Measurements from ENCODE around the gene EBP. TPM values are rescaled to one million over a fixed set of nuclear protein-coding genes. Genes with fewer than 3 reads are reported as not detected.
"Not testable (repeated sequence)": the region's sequence is repeated elsewhere in the genome, so short reads cannot be mapped to it uniquely, and the experiment has no call there.

Gene EBP
- total and polyA plus RNA-seq, 2 experiments from 2014 or later: 128 to 176 TPM

GRCh38 chrX:48523682-48524081, 2.1 kb downstream of the EBP start (continued):
- TF ChIP-seq REST (IDR thresholded peaks at IDR 0.05; ENCODE audit: unreplicated experiment) (no peak), JUNB (IDR thresholded peaks at IDR 0.05; ENCODE audit: unreplicated experiment) (no peak), EZH2 (IDR thresholded peaks at IDR 0.05; ENCODE audit: low read depth, unreplicated experiment) (no peak), CREB1 (CRISPR knock-in tag; IDR thresholded peaks at IDR 0.05; ENCODE audit: low read depth) (no peak), POLR2AphosphoS5 (IDR thresholded peaks at IDR 0.05; ENCODE audit: low read depth) (no peak), NANOG (IDR thresholded peaks at IDR 0.05; ENCODE audit: borderline replicate concordance) (no peak), CTCF (conservative IDR thresholded peaks at IDR 0.05; ENCODE audit: low read depth in 2 of 2) (no peak), ZNF114 (CRISPR knock-in tag; IDR thresholded peaks at IDR 0.05) (no peak)

- not testable (repeated sequence) for H2AFZ ChIP-seq; H3K4me1 Mint-ChIP-seq; H3K27me3 Mint-ChIP-seq (ENCODE audit: insufficient read depth, low read depth, poor library complexity); DNase-seq (ENCODE audit: low spot score); H3F3A ChIP-seq (replicated peaks; ENCODE audit: low read depth); H3K4me2 ChIP-seq; ATAC-seq; H4K20me1 ChIP-seq (replicated peaks; ENCODE audit: insufficient read depth); H3K4me3 Mint-ChIP-seq; H3K36me3 ChIP-seq (ENCODE audit: insufficient read depth); H3K4me3 ChIP-seq; H3K27ac Mint-ChIP-seq; H3K27ac ChIP-seq (ENCODE audit: low read depth); H3K27me3 ChIP-seq (ENCODE audit: insufficient read depth); H3K4me1 ChIP-seq (ENCODE audit: insufficient read depth); H3K9me2 ChIP-seq (ENCODE audit: insufficient read depth); H3K9me3 Mint-ChIP-seq
- H3K36me3 Mint-ChIP-seq (ENCODE audit: low read depth): peaks cover 40% of the 10 kb centered on the region
- peaks cover 17% of the 10 kb centered on the region for H3K79me2 ChIP-seq (replicated peaks; ENCODE audit: insufficient read depth)
Measured at GRCh38 chrX:48525853-48526252, 4.2 kb downstream of the EBP start.

- H3K9me3 Mint-ChIP-seq: no peaks in the 10 kb centered on the region
- TF ChIP-seq EZH2phosphoT487 (IDR thresholded peaks at IDR 0.05; ENCODE audit: unreplicated experiment): no peak
- TF ChIP-seq POLR2AphosphoS5 (IDR thresholded peaks at IDR 0.05; ENCODE audit: low read depth): no peak
- no peak for TF ChIP-seq STAT1 (IDR thresholded peaks at IDR 0.05; ENCODE audit: unreplicated experiment)
- TF ChIP-seq ETS1 (IDR thresholded peaks at IDR 0.05): no peak
- no peak for TF ChIP-seq ZNF331 (CRISPR knock-in tag; IDR thresholded peaks at IDR 0.05; ENCODE audit: low read depth)
Measured at GRCh38 chrX:48530736-48531135, 9.1 kb downstream of the EBP start.

More at GRCh38 chrX:48530736-48531135, 9.1 kb downstream of the EBP start:
- no peak overlapping the region for H3K4me3 ChIP-seq
- Mint-ChIP-seq H3K27me3 (ENCODE audit: insufficient read depth, low read depth, poor library complexity) (no peaks in the 10 kb centered on the region), H3K4me1 (peaks cover 3% of the 10 kb centered on the region; the same call in 1 of the 3 replicates), H3K4me3 (no peak overlapping the region), H3K36me3 (ENCODE audit: low read depth) (peaks cover 32% of the 10 kb centered on the region), H3K27ac (no peak overlapping the region)
- no peaks in the 10 kb centered on the region; the same call in 1 of the 2 replicates for H3K36me3 ChIP-seq (ENCODE audit: insufficient read depth)
- H3K79me2 ChIP-seq (replicated peaks; ENCODE audit: insufficient read depth): no peaks in the 10 kb centered on the region
- no peak overlapping the region for H2AFZ ChIP-seq
- H3K9me2 ChIP-seq (ENCODE audit: insufficient read depth): no peaks in the 10 kb centered on the region
- DNase-seq (ENCODE audit: low spot score) (no peak), ATAC-seq (no peak)
- H3K27ac ChIP-seq (ENCODE audit: low read depth): no peak overlapping the region
- no peaks in the 10 kb centered on the region for H3K27me3 ChIP-seq (ENCODE audit: insufficient read depth)
- H4K20me1 ChIP-seq (replicated peaks; ENCODE audit: insufficient read depth): no peaks in the 10 kb centered on the region
- no peaks in the 10 kb centered on the region for H3F3A ChIP-seq (replicated peaks; ENCODE audit: low read depth)
- no peak overlapping the region for H3K4me2 ChIP-seq
- no peaks in the 10 kb centered on the region for H3K4me1 ChIP-seq (ENCODE audit: insufficient read depth)

Data from GM23338 (cell line).